Tibial nerve (tissue), 4 donors: ENCODE data around the gene ZP1. TPM values are rescaled to one million over a fixed set of nuclear protein-coding genes. Genes with fewer than 3 reads are reported as not detected.

ENCODE experiments used
- DNase-seq, 2 donors: peaks; one replicate each; pipeline ENCODE4 v3.0.0-alpha.2; 2019; ENCODE audit warnings: low spot score in 2 of 2
- H3K27ac ChIP-seq, 4 donors: fragments of 200-600 bp; sonication (generic) in 3 of 4; one replicate each; pipeline ENCODE4 v1.5.1; 2017 to 2019; ENCODE audit warnings: mild to moderate bottlenecking in 1 of 4
- H3K27me3 ChIP-seq, 2 donors: fragments of 200-600 bp; sonication (generic) in 1 of 2; one replicate each; pipeline versions ENCODE4 v1.5.1 to v1.6.0; 2017 to 2019
- H3K36me3 ChIP-seq, 3 donors: fragments of 200-600 bp; sonication (generic); one replicate each; pipeline ENCODE4 v1.5.1; 2018 to 2019
- H3K4me1 ChIP-seq, 4 donors: fragments of 200-600 bp; sonication (generic) in 3 of 4; one replicate each; pipeline ENCODE4 v1.5.1; 2017 to 2019
- H3K4me3 ChIP-seq, 4 donors: fragments of 200-600 bp; sonication (generic) in 3 of 4; one replicate each; pipeline ENCODE4 v1.5.1; 2017 to 2019; ENCODE audit warnings: mild to moderate bottlenecking in 1 of 4, moderate library complexity in 1 of 4
- H3K9me3 ChIP-seq, 4 donors: fragments of 200-600 bp; sonication (generic) in 3 of 4; one replicate each; pipeline ENCODE4 v1.5.1; 2017 to 2019
- EP300 ChIP-seq, 2 donors: sonication (generic); formaldehyde crosslinking; IDR thresholded peaks; one replicate each; pipeline ENCODE4 v1.6.1; 2017; ENCODE audit warnings: antibody characterized with exemption in 2 of 2, mild to moderate bottlenecking in 1 of 2
- POLR2A ChIP-seq, 2 donors: fragments of 450-650 bp; IDR thresholded peaks; one replicate each; pipeline ENCODE4 v1.6.1; 2017; ENCODE audit warnings: antibody characterized with exemption in 2 of 2, mild to moderate bottlenecking in 2 of 2, moderate library complexity in 2 of 2
- WGBS, 2 donors: methylation state at CpG; one replicate each; pipeline ENCODE4 v1.1.5; 2018; 5-methylcytosine and 5-hydroxymethylcytosine counted together
- total RNA-seq, 4 donors: library from RNA; depleted of rRNA; stranded (reverse); fragments of >200 nt; gene quantifications; one replicate each; pipeline ENCODE4 v1.1.0, GENCODE V29; 2016
- TF ChIP-seq, protein P1 (sequence below), 5 experiments: fragments of 200-600 bp in 3 of 5; fragments of 450-650 bp in 2 of 5; sonication (generic) in 3 of 5; IDR thresholded peaks; one replicate each; pipeline ENCODE4 v1.5.1; 2016 to 2019; ENCODE audit warnings: antibody characterized with exemption in 5 of 5, mild to moderate bottlenecking in 3 of 5, moderate library complexity in 2 of 5

ZP1 gene
- total RNA-seq, 4 donors from 2014 or later: not detected

DNA sequence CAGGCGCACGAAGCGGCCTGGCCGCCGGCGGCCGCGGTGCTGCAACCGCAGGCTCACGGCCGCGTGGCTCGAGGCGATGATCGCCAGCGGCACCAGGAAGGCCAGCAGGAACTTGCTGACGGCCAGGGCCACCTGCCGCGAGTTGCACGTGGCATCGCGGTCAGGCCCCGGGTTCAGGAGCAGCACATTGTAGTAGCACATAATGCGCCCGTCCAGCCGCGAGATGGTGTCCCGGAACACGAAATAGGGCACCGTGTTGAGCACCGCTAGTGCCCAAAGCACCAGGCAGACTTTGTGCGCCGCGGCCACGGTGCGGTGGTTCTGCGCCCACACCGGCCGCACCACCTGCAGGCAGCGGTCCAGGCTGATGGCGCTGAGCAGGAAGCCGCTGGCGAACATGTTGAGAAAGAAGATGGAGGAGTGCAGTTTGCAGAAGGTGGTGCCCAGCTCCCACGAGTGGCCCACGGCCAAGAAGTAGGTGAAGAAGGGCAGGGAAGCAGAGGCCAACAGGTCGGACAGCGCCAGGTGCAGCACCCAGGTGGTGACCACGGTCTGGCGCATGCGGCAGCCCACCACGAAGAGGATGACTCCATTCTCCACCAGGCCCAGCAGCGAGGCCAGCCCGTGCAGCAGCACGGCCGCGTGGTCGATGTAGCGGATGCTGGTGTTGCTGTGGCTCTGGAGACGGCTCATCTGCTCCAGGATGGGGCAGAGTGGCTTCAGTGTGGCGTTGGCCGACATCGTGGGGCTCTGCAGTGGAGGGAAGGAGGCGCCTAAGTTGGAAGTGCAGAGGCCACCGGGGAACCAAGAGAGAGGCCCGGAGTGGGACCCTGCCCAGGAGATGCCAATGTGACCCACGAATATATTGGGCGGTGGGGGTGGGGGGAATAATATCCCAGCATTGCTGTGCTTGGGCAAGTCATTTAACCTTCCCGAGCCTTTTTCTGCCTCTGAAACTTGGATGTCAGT lies 14.1 kb upstream of the ZP1 start:
- Histone ChIP-seq H3K27ac (no peak overlapping the region), H3K36me3 (peaks cover 0 to 56% (median 8%) of the 10 kb centered on the region in 3 donors), H3K9me3 (no peaks in the 10 kb centered on the region), H3K4me3 (no peak overlapping the region), H3K27me3 (no peaks in the 10 kb centered on the region), H3K4me1 (no peaks in the 10 kb centered on the region)
- TF ChIP-seq, protein P1, sequence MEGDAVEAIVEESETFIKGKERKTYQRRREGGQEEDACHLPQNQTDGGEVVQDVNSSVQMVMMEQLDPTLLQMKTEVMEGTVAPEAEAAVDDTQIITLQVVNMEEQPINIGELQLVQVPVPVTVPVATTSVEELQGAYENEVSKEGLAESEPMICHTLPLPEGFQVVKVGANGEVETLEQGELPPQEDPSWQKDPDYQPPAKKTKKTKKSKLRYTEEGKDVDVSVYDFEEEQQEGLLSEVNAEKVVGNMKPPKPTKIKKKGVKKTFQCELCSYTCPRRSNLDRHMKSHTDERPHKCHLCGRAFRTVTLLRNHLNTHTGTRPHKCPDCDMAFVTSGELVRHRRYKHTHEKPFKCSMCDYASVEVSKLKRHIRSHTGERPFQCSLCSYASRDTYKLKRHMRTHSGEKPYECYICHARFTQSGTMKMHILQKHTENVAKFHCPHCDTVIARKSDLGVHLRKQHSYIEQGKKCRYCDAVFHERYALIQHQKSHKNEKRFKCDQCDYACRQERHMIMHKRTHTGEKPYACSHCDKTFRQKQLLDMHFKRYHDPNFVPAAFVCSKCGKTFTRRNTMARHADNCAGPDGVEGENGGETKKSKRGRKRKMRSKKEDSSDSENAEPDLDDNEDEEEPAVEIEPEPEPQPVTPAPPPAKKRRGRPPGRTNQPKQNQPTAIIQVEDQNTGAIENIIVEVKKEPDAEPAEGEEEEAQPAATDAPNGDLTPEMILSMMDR (IDR thresholded peaks at IDR 0.05): no peak
- no peak for TF ChIP-seq EP300 (IDR thresholded peaks at IDR 0.05)
- no peak for TF ChIP-seq POLR2A (IDR thresholded peaks at IDR 0.05)
- no peak for DNase-seq
- WGBS, 2 donors: 91 to 93% methylated on average over 46 to 67 of the region's 68 CpGs

- no peak for DNase-seq
- WGBS, 2 donors: 75 to 81% methylated on average over 8 of the region's 8 CpGs
- H3K4me1 ChIP-seq: no peaks in the 10 kb centered on the region
- H3K27me3 ChIP-seq: no peaks in the 10 kb centered on the region
- H3K27ac ChIP-seq: no peak overlapping the region
- H3K36me3 ChIP-seq: peaks cover 0 to 45% (median 3%) of the 10 kb centered on the region in 3 donors
- H3K9me3 ChIP-seq: no peaks in the 10 kb centered on the region
- TF ChIP-seq EP300 (IDR thresholded peaks at IDR 0.05): no peak
- no peak for TF ChIP-seq POLR2A (IDR thresholded peaks at IDR 0.05)
- TF ChIP-seq, protein P1 (IDR thresholded peaks at IDR 0.05): no peak
- no peak overlapping the region for H3K4me3 ChIP-seq
Observed at GRCh38 chr11:60854140-60854846, 13.0 kb upstream of the ZP1 start.

DNA sequence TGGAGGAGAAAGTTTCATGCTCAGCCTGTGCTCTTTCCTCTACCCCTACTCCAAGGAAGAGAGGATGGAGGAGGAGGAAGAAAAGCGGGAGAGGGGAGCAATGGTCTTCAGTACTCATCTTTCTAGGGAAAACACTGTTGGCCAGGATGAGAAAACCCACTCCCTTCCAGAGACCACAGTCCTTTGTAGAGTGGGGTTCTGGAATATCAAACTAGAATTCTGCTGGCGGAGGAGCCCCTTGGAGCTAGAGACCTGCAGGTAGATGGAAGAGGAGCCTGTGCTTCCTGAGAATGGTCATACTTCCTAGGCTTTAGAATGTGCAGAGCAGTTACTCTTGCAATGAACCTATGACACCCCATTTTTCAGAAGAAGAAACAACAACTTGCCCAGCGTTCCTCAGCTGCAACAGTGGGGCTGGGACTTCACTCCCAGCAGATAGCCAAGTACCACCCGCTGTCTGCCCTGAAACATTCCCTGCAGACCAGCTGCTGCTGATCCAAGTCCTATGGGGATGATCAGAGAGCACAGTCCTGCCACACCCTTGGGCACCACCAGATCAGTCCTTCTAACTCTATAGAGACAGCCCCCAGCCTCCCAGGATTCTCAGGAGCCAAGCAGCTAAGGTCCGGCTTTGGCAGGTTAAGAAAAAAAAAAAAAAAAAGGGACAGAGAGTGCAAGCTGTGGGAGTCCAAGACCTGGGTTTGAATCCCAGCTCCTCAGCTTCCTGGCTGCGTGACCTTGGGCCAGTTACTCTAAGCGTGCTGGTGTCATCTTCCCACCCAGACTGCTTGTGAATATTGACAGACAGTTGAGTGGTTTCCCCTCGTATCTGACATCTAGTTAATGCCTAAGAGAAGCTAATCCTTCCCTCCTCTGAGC lies 12.3 kb upstream of the ZP1 start:
- TF ChIP-seq POLR2A (IDR thresholded peaks at IDR 0.05) (no peak), EP300 (IDR thresholded peaks at IDR 0.05) (no peak)
- TF ChIP-seq, protein P1 (IDR thresholded peaks at IDR 0.05): no peak
- WGBS, 2 donors: 54 to 66% methylated on average over 8 of the region's 8 CpGs
- H3K9me3 ChIP-seq: no peaks in the 10 kb centered on the region
- DNase-seq: no peak
- H3K4me3 ChIP-seq: no peak overlapping the region
- H3K4me1 ChIP-seq: no peaks in the 10 kb centered on the region
- H3K27me3 ChIP-seq: no peaks in the 10 kb centered on the region
- H3K36me3 ChIP-seq: peaks cover 0 to 38% (median 3%) of the 10 kb centered on the region in 3 donors
- H3K27ac ChIP-seq: no peak overlapping the region

GRCh38 chr11:60855726-60856633 lies 11.4 kb upstream of the ZP1 start, which contains the start of gene PTGDR2:
PTGDR2 (minus strand) TSS chr11:60855950; CDS start chr11:60853722, 2,228 bp downstream.
- H3K9me3 ChIP-seq: no peaks in the 10 kb centered on the region
- 60 to 62% methylated on average over 14 of the region's 14 CpGs for WGBS, 2 donors
- no peaks in the 10 kb centered on the region for H3K4me1 ChIP-seq
- H3K36me3 ChIP-seq: peaks cover 0 to 29% (median 3%) of the 10 kb centered on the region in 3 donors
- no peak within 1 kb of the TSS for H3K4me3 ChIP-seq
- DNase-seq: no peak
- no peak within 1 kb of the TSS for H3K27ac ChIP-seq
- H3K27me3 ChIP-seq: no peaks in the 10 kb centered on the region
- TF ChIP-seq POLR2A (IDR thresholded peaks at IDR 0.05) (no peak), EP300 (IDR thresholded peaks at IDR 0.05) (no peak)
- TF ChIP-seq, protein P1 (IDR thresholded peaks at IDR 0.05): no peak
